ENCODE results near the gene SELENBP1.

- TF ChIP-seq POLR2AphosphoS5 (IDR thresholded peaks at IDR 0.05) (no peak), CTCF (IDR thresholded peaks at IDR 0.05 in 8 of 11, conservative IDR thresholded peaks at IDR 0.05 in 3 of 11) (no peak)
Measured at GRCh38 chr1:151411884-151412283, 39.4 kb upstream of the SELENBP1 start.

Data from spleen (tissue), 7 donors.